Right lobe of liver (tissue), 6 donors: ENCODE data around the gene UVRAG. TPM values are rescaled to one million over a fixed set of nuclear protein-coding genes. Genes with fewer than 3 reads are reported as not detected.

Experiments
- ATAC-seq, 4 donors: fragments of 200-7000 bp; cut with Tn5 transposase; one replicate each; pipeline ENCODE4 v1.9.1; 2020; ENCODE audit warnings: mild to moderate bottlenecking in 4 of 4, moderate library complexity in 4 of 4
- DNase-seq, 3 donors: peaks; one replicate each; pipeline ENCODE4 v3.0.0-alpha.2; 2020
- H3K27ac ChIP-seq, 3 donors: fragments of 200-600 bp; one replicate each; pipeline ENCODE4 v1.8.0; 2022
- H3K27me3 ChIP-seq, 2 donors: fragments of 200-600 bp; one replicate each; pipeline ENCODE4 v1.8.0; 2022
- H3K36me3 ChIP-seq, 4 donors: fragments of 200-600 bp; sonication (generic) in 1 of 4; one replicate each; pipeline versions ENCODE4 v1.5.1 to v1.8.0; 2017 to 2022; ENCODE audit warnings: control low read depth in 1 of 4
- H3K4me1 ChIP-seq, 4 donors: fragments of 200-600 bp; sonication (generic) in 1 of 4; one replicate each; pipeline versions ENCODE4 v1.5.1 to v1.8.0; 2017 to 2022; ENCODE audit warnings: control low read depth in 1 of 4
- H3K4me3 ChIP-seq, 3 donors: fragments of 200-600 bp; one replicate each; pipeline ENCODE4 v1.8.0; 2022
- H3K9me3 ChIP-seq, 4 donors: fragments of 200-600 bp; sonication (generic) in 1 of 4; one replicate each; pipeline versions ENCODE4 v1.5.1 to v1.8.0; 2017 to 2022; ENCODE audit warnings: control low read depth in 1 of 4
- POLR2A ChIP-seq: fragments of 450-650 bp; IDR thresholded peaks from one replicate; pipeline ENCODE4 v1.6.1; 2017; ENCODE audit warnings: antibody characterized with exemption, mild to moderate bottlenecking
- WGBS: methylation state at CpG from one replicate; pipeline ENCODE4 v1.1.6; 2018; ENCODE audit warnings: low coverage, low lambda C conversion rate; ENCODE audit not compliant: insufficient coverage; ENCODE audit errors: missing lambda C conversion rate; 5-methylcytosine and 5-hydroxymethylcytosine counted together
- intact Hi-C, 2 donors: fragments of 100-400 bp; cut with DNase I; formaldehyde crosslinking; loops; one replicate each; pipeline versions ENCODE4 v1.11.2 to v1.14.1; 2022
- total RNA-seq, 6 experiments: library from RNA; depleted of rRNA in 2 of 6; stranded (reverse); fragments of >200 nt in 2 of 6; fragmentation: NEBNext Ultra II Directional in 3 of 6; extraction: Animal tissue kit (Norgen Biotek cat#: 25700) in 3 of 6; gene quantifications; one replicate each; pipeline versions ENCODE4 v1.1.0 to v1.2.4, GENCODE V29; 2016 to 2023
- TF ChIP-seq, protein P1 (sequence below), 4 donors: fragments of 200-600 bp in 3 of 4; fragments of 450-650 bp in 1 of 4; IDR thresholded peaks; one replicate each; pipeline versions ENCODE4 v1.5.1 to v1.8.0; 2016 to 2022; ENCODE audit warnings: antibody characterized with exemption in 4 of 4, mild to moderate bottlenecking in 2 of 4
- donor health status: DM: no; HTN: yes; CAD: no.
- donor health status: DM: no; HTN: no; CAD: no.
- donor health status: DM: no; HTN: no; CAD: no.
- donor health status: DM: no; HTN: yes; CAD: no.
- donor health status: DM: no; HTN: yes; CAD: no.

The UVRAG gene
- total RNA-seq, 6 experiments from 2014 or later: 8.8 to 12.6 (median 10.3) TPM

- intact Hi-C loops: no loop called here
- Histone ChIP-seq H3K27ac (peak overlapping the region; percentile 84 to 92 (median 87)), H3K27me3 (no peaks in the 10 kb centered on the region), H3K36me3 (no peaks in the 10 kb centered on the region), H3K9me3 (no peaks in the 10 kb centered on the region), H3K4me1 (peaks cover 0 to 22% (median 0%) of the 10 kb centered on the region in 4 donors), H3K4me3 (peak overlapping the region; percentile 90 to 97 (median 94))
- peak; percentile 10 to 38 (median 34) for ATAC-seq
- peak in 1 of 3 donors; percentile 63 for DNase-seq
- 0% methylated on average over 6 of the region's 60 CpGs for WGBS
- TF ChIP-seq POLR2A: peak; percentile 4
- TF ChIP-seq, protein P1, sequence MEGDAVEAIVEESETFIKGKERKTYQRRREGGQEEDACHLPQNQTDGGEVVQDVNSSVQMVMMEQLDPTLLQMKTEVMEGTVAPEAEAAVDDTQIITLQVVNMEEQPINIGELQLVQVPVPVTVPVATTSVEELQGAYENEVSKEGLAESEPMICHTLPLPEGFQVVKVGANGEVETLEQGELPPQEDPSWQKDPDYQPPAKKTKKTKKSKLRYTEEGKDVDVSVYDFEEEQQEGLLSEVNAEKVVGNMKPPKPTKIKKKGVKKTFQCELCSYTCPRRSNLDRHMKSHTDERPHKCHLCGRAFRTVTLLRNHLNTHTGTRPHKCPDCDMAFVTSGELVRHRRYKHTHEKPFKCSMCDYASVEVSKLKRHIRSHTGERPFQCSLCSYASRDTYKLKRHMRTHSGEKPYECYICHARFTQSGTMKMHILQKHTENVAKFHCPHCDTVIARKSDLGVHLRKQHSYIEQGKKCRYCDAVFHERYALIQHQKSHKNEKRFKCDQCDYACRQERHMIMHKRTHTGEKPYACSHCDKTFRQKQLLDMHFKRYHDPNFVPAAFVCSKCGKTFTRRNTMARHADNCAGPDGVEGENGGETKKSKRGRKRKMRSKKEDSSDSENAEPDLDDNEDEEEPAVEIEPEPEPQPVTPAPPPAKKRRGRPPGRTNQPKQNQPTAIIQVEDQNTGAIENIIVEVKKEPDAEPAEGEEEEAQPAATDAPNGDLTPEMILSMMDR (IDR thresholded peaks at IDR 0.05): no peak
Measured at GRCh38 chr11:75815345-75816168, 547 bp downstream of the UVRAG start.

DNA sequence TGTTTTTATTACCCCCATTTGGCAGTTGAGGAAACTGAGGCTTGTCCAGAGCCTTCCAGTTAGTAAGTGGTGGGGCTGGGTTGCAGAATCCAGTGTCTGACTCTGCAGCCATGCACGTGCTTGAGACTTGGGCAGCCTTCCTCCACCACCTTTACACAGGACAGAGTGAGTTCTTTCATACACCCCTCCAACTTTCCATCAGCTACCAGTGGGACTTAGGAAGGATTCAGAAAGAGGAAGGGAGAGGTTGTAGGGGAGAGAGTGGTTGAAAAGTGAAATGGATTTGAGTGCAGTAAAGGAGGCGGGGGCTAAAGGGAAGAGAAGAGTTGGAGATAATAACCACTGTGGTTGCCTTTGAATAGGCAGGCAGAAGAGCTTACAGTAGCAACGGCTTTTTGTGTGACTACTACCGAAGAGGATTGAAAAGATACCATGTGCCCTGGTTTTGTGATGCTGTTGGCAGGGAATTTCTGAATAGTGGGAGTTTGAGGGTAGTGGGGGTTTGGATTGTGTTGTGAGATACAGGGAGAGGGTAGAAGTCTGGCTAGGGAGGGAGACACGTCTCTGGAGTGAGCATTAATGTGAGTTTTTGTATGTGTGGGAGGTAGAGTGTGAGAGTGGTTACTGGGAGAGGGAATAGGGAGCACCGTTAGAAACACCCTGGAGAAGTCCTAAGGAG, 1.7 kb downstream of the UVRAG start:
- H3K27ac ChIP-seq: no peak overlapping the region
- H3K4me1 ChIP-seq: peaks cover 0 to 22% (median 0%) of the 10 kb centered on the region in 4 donors
- intact Hi-C loops: no loop called here

GRCh38 chr11:75820645-75821044, 5.6 kb downstream of the UVRAG start:
- ATAC-seq (peak in 1 of 4 donors; percentile 52), DNase-seq (no peak)
- intact Hi-C loops: no loop called here
- H3K4me1 ChIP-seq: peaks cover 0 to 26% (median 0%) of the 10 kb centered on the region in 4 donors
- no peak for TF ChIP-seq POLR2A
- TF ChIP-seq, protein P1 (IDR thresholded peaks at IDR 0.05): no peak
- 80% methylated on average over 1 of the region's 1 CpG for WGBS
- H3K36me3 ChIP-seq: no peaks in the 10 kb centered on the region
- H3K27ac ChIP-seq: no peak overlapping the region
- H3K4me3 ChIP-seq: no peak overlapping the region
- H3K9me3 ChIP-seq: no peaks in the 10 kb centered on the region
- H3K27me3 ChIP-seq: no peaks in the 10 kb centered on the region

More for the DNA sequence above, 1.7 kb downstream of the UVRAG start:
- peak overlapping the region; percentile 90 to 97 (median 94) for H3K4me3 ChIP-seq
- no peaks in the 10 kb centered on the region for H3K36me3 ChIP-seq
- no peak for ATAC-seq
- DNase-seq: no peak
- H3K27me3 ChIP-seq: no peaks in the 10 kb centered on the region
- H3K9me3 ChIP-seq: no peaks in the 10 kb centered on the region
- WGBS: 34% methylated on average over 6 of the region's 6 CpGs
- TF ChIP-seq, protein P1 (IDR thresholded peaks at IDR 0.05): no peak
- no peak for TF ChIP-seq POLR2A

GRCh38 chr11:75821202-75821601, 6.2 kb downstream of the UVRAG start:
- no peak for DNase-seq
- intact Hi-C loops: no loop called here
- TF ChIP-seq, protein P1 (IDR thresholded peaks at IDR 0.05): no peak
- no peak for TF ChIP-seq POLR2A

More at GRCh38 chr11:75821202-75821601, 6.2 kb downstream of the UVRAG start:
- Histone ChIP-seq H3K4me3 (no peak overlapping the region), H3K4me1 (peaks cover 0 to 23% (median 1%) of the 10 kb centered on the region in 4 donors), H3K36me3 (no peaks in the 10 kb centered on the region), H3K27ac (no peak overlapping the region), H3K9me3 (no peaks in the 10 kb centered on the region), H3K27me3 (no peaks in the 10 kb centered on the region)
- 90% methylated on average over 2 of the region's 5 CpGs for WGBS
- ATAC-seq: no peak
